RWPE2 (cell line): ENCODE data around the gene SPATA31E1.
A peak's percentile ranks its signal among the peaks of the same experiment; 100 is the strongest.
"Not testable (repeated sequence)": the region's sequence is repeated elsewhere in the genome, so short reads cannot be mapped to it uniquely, and the experiment has no call there.

Experiments used
- ATAC-seq: fragments of 200-7000 bp; cut with Tn5 transposase; 3 replicates; pipeline ENCODE4 v1.9.1; 2021; ENCODE audit warnings: low read depth
- DNase-seq: peaks from one replicate; pipeline ENCODE4 v3.0.0-alpha.2; 2020; ENCODE audit warnings: low spot score
- H3K27ac ChIP-seq: fragments of 450-650 bp; 2 replicates; pipeline ENCODE4 v1.5.1; 2017; ENCODE audit warnings: mild to moderate bottlenecking; ENCODE audit not compliant: poor library complexity, severe bottlenecking
- H3K27me3 ChIP-seq: fragments of 250-450 bp; sonication (Bioruptor Pico); 2 replicates; pipeline ENCODE4 v1.5.1; 2021; ENCODE audit warnings: mild to moderate bottlenecking, moderate library complexity; ENCODE audit not compliant: insufficient read depth, poor library complexity, severe bottlenecking
- H3K36me3 ChIP-seq: fragments of 250-450 bp; sonication (Bioruptor Pico); 2 replicates; pipeline ENCODE4 v1.5.1; 2020; ENCODE audit warnings: low read depth, mild to moderate bottlenecking, moderate library complexity
- H3K4me1 ChIP-seq: fragments of 250-450 bp; sonication (Bioruptor Pico); 2 replicates; pipeline ENCODE4 v1.5.1; 2021; ENCODE audit warnings: mild to moderate bottlenecking, moderate library complexity; ENCODE audit not compliant: insufficient read depth, poor library complexity, severe bottlenecking
- H3K4me3 ChIP-seq: fragments of 250-450 bp; sonication (Bioruptor Pico); 2 replicates; pipeline ENCODE4 v1.5.1; 2021; ENCODE audit warnings: mild to moderate bottlenecking, moderate library complexity; ENCODE audit not compliant: severe bottlenecking
- H3K9me3 ChIP-seq: fragments of 250-450 bp; sonication (Bioruptor Pico); 2 replicates; pipeline ENCODE4 v1.5.1; 2021; ENCODE audit warnings: mild to moderate bottlenecking, moderate library complexity; ENCODE audit not compliant: severe bottlenecking
- CTCF ChIP-seq: fragments of 450-650 bp; IDR thresholded peaks from one replicate; pipeline ENCODE4 v1.5.1; 2017; ENCODE audit warnings: mild to moderate bottlenecking, moderate library complexity; ENCODE audit not compliant: poor library complexity, severe bottlenecking

SPATA31E1 gene

GRCh38 chr9:87842878-87843585 lies 39.6 kb upstream of the SPATA31E1 start:
- TF ChIP-seq CTCF = no peak
- no peak overlapping the region for H3K4me3 ChIP-seq
- no peaks in the 10 kb centered on the region for H3K9me3 ChIP-seq
- H3K27ac ChIP-seq = no peak overlapping the region
- DNase-seq = no peak
- H3K36me3 ChIP-seq = no peaks in the 10 kb centered on the region
- ATAC-seq = no peak
- H3K27me3 ChIP-seq = no peaks in the 10 kb centered on the region
- H3K4me1 ChIP-seq = no peaks in the 10 kb centered on the region

- Histone ChIP-seq H3K36me3 (no peaks in the 10 kb centered on the region), H3K27me3 (no peaks in the 10 kb centered on the region), H3K4me3 (no peak overlapping the region), H3K27ac (no peak overlapping the region), H3K9me3 (no peaks in the 10 kb centered on the region), H3K4me1 (no peaks in the 10 kb centered on the region)
- no peak for ATAC-seq
- TF ChIP-seq CTCF = no peak
- no peak for DNase-seq
These were observed 38.2 kb upstream of the SPATA31E1 start for GRCh38 chr9:87844506-87844905.

- not testable (repeated sequence) for H3K27me3 ChIP-seq, DNase-seq, ATAC-seq, H3K27ac ChIP-seq, H3K4me3 ChIP-seq, H3K9me3 ChIP-seq, H3K4me1 ChIP-seq, H3K36me3 ChIP-seq
These were observed 34.9 kb upstream of the SPATA31E1 start for GRCh38 chr9:87847817-87848216.

- H3K36me3 ChIP-seq = no peaks in the 10 kb centered on the region
- no peak for ATAC-seq
- no peak for TF ChIP-seq CTCF
- no peak overlapping the region for H3K27ac ChIP-seq
- no peaks in the 10 kb centered on the region for H3K4me1 ChIP-seq
- no peaks in the 10 kb centered on the region for H3K27me3 ChIP-seq
- no peak for DNase-seq
- H3K4me3 ChIP-seq = no peak overlapping the region
- no peaks in the 10 kb centered on the region for H3K9me3 ChIP-seq
These were observed 33.4 kb upstream of the SPATA31E1 start for GRCh38 chr9:87849144-87849758.

GRCh38 chr9:87850391-87850790 lies 32.3 kb upstream of the SPATA31E1 start:
- H3K27ac ChIP-seq = no peak overlapping the region
- no peaks in the 10 kb centered on the region for H3K36me3 ChIP-seq
- no peaks in the 10 kb centered on the region for H3K4me1 ChIP-seq
- H3K9me3 ChIP-seq = no peaks in the 10 kb centered on the region
- H3K4me3 ChIP-seq = no peak overlapping the region
- peak; percentile 89 for ATAC-seq
- H3K27me3 ChIP-seq = no peaks in the 10 kb centered on the region
- DNase-seq = no peak
- TF ChIP-seq CTCF = no peak

- not testable (repeated sequence) for H3K27ac ChIP-seq, H3K4me1 ChIP-seq, DNase-seq, H3K36me3 ChIP-seq, H3K9me3 ChIP-seq, H3K4me3 ChIP-seq, H3K27me3 ChIP-seq, ATAC-seq
These were observed 31.5 kb upstream of the SPATA31E1 start for GRCh38 chr9:87851186-87851585.
